WI38 (cell line): ENCODE results near the gene GUSB.
"Not testable (repeated sequence)": the region's sequence is repeated elsewhere in the genome, so short reads cannot be mapped to it uniquely, and the experiment has no call there.

ENCODE experiments used
- H3K4me3 ChIP-seq: 2 replicates; pipeline ENCODE4 v1.5.1; 2011; ENCODE audit warnings: low read depth, mild to moderate bottlenecking, control low read depth, low read length
- TF ChIP-seq, protein P1 (sequence below): IDR thresholded peaks from 2 replicates; pipeline ENCODE4 v1.5.1; 2012; ENCODE audit warnings: low read depth, mild to moderate bottlenecking, control low read depth, low read length

The GUSB gene

DNA sequence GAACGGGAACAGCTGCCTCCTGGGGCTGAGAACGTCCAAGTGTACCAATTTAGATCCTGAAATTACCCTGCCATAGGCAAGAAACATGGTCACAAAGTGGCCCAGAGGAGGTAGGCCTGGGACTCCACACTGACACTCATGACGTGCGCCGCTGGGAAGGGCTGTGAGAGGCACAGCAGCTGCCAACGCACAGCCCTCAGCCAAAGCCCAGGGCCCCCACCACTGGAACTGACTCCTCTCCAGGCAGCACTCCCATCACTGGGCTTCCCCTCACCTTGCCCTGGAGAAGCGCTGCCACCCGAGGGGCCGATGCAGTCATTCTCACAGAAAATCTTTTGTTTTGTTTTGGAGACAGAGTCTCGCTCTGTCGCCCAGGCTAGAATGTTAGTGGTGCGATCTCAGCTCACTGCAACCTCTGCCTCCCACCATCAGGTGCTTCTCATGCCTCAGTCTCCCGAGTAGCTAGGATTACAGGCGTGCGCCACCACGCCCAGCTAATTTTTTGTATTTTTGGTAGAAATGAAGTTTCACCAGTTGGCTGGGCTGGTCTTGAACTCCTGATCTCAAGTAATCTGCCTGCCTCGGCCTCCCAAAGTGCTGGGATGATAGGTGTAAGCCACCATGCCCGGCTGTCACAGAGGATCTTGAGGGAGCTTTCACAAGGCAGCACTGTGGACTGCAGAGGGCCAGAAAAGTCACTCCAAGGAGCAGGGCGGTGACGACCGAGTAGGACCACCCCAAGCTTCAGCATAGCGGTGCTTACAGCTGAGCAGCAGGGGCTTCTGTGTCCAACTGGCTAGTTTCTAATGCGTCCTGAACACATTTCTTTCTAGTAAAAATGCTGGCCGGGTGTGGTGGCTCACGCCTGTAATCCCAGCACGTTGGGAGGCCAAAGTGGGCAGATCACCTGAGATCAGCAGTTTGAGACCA, 13.5 kb downstream of the GUSB start:
- TF ChIP-seq, protein P1, sequence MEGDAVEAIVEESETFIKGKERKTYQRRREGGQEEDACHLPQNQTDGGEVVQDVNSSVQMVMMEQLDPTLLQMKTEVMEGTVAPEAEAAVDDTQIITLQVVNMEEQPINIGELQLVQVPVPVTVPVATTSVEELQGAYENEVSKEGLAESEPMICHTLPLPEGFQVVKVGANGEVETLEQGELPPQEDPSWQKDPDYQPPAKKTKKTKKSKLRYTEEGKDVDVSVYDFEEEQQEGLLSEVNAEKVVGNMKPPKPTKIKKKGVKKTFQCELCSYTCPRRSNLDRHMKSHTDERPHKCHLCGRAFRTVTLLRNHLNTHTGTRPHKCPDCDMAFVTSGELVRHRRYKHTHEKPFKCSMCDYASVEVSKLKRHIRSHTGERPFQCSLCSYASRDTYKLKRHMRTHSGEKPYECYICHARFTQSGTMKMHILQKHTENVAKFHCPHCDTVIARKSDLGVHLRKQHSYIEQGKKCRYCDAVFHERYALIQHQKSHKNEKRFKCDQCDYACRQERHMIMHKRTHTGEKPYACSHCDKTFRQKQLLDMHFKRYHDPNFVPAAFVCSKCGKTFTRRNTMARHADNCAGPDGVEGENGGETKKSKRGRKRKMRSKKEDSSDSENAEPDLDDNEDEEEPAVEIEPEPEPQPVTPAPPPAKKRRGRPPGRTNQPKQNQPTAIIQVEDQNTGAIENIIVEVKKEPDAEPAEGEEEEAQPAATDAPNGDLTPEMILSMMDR, result no peak
- no peak overlapping the region for H3K4me3 ChIP-seq

DNA sequence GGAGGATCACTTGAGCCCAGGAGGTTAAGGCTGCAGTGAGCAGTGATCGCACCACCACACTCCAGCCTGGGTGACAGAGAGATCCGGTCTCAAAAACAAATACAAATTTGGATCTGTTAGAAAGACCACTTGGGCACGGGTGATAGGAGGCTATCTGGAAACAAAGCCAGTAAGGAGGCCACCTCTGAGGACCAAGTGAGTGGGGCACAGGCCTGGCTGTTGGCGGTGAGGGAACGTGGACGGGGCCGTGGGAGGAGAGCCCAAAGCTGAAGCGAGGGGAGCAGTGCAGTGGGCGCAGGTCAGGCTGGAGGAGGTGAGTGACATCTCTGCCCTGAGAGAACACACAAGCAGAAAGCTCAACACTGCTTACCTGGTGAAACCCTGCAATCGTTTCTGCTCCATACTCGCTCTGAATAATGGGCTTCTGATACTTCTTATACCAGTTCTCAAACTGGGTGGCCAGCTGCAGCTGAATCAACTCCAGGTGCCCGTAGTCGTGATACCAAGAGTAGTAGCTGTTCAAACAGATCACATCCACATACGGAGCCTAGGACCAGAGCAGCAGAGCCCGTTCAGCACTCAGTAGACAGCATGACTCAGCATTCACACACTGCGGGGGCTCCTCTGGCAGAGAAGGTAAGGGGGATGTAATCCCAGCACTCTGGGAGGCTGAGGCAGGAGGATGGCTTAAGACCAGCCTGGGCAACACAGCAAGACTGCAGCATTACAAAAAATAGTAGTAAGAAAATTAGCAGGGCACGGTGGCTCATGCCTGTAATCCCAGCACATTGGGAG, 14.5 kb downstream of the GUSB start:
- H3K4me3 ChIP-seq, result no peak overlapping the region
- TF ChIP-seq, protein P1, result no peak

DNA sequence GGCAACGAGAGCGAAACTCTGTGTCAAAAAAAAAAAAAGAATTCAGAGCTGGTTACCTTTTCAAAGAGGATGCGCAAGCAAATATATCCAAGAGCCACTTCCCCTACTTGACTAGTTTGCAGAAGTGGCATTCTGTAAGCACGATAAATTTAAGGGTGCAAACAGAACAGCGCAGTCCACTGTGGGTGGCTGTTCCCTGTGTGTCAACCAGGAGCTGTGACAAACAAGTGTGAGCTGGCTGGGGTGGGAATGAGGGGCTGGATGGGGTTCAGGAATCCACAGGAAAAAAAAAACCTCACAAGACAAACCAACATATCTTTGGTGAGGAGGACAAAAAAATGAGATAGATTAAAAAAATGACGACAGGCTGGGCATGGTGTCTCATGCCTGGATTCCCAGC, 15.9 kb downstream of the GUSB start:
- TF ChIP-seq, protein P1, result no peak
- no peak overlapping the region for H3K4me3 ChIP-seq

DNA sequence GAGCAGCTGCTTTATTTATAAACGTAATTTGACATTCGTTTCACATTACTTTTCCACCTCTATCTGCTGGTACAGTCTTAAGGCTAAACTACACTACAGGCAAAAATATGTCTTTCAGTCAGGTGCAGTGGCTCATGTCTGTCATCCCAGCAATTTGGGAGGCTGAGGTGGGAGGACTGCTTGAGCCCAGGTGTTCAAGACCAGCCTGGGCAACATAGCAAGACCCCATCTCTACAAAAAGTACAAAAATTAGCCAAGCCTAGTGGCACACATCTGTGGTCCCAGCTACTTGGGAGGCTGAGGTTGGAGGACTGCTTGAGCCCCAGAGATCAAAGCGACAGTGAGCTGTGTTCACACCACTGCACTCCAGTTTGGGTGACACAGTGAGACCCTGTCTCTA, 17.3 kb downstream of the GUSB start:
- not testable (repeated sequence) for H3K4me3 ChIP-seq

DNA sequence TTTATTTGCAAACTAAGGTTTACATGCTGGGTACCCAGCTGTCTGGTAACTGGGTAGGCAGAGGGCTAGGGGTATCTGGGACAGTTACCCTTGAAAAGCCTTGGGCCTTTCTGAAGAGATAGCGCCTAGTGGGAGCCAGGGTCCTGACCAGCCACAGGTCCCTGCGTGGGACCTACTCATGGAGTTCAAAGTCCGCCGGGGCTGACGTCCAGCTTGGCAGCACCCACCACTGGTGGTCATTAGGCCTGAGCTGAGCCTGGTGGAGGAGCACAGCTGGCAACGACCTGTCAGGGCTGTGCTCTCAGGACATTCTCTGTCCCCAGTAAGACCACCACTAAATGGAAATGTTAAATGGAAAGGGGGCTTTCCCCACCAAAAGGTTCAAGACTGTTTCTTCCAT, 20.0 kb downstream of the GUSB start:
- TF ChIP-seq, protein P1, result no peak
- no peak overlapping the region for H3K4me3 ChIP-seq

DNA sequence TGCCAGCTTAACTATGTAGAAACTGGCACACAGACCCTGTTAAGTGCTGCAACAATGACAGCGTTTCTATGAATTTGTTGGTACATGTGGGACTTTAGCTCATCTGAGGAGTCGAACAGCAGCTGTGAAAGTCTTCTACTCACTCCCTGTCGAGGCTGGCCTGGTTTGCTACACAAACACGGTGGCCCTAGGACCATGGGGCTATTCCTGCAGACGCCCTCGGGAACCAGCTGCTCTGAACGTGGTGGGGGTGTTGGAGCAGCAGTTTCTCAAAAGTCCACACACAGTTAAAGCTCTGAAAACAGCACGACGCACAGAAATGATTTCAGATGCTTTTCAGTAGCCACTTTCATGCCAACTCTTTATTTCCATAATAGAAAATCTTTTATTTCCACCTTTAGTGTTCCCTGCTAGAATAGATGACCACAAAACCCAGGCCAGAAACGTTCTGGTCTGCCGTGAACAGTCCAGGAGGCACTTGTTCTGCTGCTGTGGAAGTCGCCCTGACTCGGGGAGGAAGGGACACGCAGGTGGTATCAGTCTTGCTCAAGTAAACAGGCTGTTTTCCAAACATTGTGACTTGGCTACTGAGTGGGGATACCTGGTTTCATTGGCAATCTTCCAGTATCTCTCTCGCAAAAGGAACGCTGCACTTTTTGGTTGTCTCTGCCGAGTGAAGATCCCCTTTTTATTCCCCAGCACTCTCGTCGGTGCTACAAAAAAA, 21.5 kb downstream of the GUSB start:
- no peak overlapping the region for H3K4me3 ChIP-seq
- TF ChIP-seq, protein P1, result no peak

DNA sequence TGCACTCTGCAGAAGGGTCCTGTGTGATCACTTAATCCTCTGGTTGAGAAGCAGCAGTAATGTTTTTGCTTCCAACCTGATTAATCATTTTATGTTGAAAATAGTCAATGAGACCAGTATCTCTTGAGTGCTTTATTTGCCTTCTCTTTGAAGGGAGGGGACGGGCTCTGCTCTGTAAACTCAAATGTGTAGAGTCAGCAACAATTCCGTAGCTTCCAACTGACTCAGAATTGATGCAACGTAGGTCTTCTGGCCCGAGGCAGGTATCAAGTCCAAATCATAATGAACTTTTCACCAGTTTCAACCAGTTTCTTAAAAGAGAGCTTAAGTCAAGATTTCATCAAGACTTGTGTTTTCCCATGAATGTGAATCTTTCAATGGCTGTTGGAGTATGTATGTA, 26.3 kb downstream of the GUSB start:
- TF ChIP-seq, protein P1, result no peak
- no peak overlapping the region for H3K4me3 ChIP-seq
